Activated CD4-positive, alpha-beta T cell treated with anti-CD3 and anti-CD28 coated beads for 1 hour (primary cell): ENCODE data around the gene SRMS.
A peak's percentile ranks its signal among the peaks of the same experiment; 100 is the strongest.
"Not testable (repeated sequence)": the region's sequence is repeated elsewhere in the genome, so short reads cannot be mapped to it uniquely, and the experiment has no call there.

ENCODE experiments used
- DNase-seq: peaks from one replicate; pipeline ENCODE4 v3.0.0-alpha.2; 2020

SRMS gene

DNA sequence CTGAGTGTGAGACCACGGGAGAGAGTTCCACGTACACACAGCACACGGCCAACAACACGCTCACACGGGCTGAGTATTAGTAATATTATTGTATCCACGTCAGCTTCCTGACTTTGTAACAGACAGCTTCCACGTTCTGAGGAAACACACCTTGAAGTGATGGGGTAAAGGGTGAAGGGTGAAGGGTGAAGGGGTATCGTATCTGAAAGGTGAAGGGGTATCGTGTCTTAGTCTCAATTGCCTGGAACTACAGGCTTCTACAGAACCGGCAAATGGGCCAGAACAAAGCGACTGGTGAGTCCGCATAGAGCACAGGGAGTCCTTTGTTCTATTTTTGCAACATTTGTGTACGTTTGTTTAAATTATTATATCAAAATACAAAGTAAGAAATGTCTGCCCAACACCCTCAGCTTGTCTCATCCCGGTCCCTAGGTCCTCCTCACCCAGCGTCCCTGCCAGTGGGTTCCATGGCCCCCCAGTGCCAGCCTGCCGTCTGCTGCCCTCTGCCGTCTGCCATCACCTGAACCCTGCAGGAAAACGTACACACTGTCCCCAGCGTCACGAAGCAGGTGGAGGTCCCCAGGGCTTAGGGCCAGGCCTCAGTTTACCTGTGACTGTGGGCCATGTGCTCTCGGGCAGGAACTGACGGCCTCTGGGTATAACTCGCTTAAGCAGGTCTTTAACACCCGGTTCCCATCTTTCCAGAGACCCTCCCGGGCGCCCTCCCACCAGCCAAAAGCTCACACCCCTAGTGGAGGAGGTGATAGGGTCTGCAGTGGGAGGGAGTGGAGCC lies 30.9 kb upstream of the SRMS start:
- DNase-seq = no peak

DNA sequence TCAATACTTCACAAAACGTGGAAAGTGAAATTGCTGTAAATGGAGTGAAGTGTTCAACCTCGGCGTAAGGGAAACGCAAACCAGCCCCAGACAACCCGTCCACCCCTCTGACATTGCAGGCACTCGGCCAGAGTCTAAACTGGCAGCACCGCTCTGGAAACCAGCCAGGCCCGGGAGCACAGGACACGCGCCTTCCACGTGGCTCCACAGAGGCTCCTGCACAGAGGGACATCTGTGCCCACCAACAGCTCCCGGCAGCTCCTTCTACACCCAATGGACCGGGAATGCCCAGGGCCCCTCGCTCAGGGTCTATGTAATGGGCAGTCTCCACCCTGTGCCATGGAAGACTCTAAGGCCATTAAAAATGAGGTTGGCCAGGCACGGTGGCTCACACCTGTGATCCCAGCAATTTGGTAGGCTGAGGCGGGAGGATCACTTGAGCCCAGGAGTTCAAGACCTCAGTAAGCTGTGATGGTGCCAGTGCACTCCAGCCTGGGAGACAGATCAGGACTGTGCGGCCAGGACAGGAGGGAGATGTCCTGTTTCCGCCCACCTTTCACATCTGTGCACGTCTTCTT lies 29.9 kb upstream of the SRMS start:
- DNase-seq = no peak

DNA sequence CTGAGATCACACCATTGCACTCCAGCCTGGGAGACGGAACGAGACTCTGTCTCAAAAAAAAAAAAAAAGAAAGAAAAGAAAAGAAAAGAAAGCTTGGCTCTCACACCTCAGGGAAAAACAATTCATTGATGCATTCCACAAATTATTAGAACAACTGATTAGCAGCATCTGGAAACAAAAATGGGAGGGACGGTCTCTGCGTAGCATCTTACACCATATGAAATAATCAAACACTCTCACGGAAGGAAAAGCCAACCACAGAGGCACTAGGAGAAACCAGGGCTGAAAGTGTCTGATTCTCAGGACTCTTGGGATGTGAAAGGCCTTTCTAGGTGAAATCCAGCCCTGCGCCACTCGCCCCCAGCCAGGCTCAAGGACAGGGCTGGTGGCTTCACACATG lies 28.8 kb upstream of the SRMS start:
- DNase-seq = no peak

GRCh38 chr20:63574829-63575743 lies 27.5 kb upstream of the SRMS start:
- no peak for DNase-seq

DNA sequence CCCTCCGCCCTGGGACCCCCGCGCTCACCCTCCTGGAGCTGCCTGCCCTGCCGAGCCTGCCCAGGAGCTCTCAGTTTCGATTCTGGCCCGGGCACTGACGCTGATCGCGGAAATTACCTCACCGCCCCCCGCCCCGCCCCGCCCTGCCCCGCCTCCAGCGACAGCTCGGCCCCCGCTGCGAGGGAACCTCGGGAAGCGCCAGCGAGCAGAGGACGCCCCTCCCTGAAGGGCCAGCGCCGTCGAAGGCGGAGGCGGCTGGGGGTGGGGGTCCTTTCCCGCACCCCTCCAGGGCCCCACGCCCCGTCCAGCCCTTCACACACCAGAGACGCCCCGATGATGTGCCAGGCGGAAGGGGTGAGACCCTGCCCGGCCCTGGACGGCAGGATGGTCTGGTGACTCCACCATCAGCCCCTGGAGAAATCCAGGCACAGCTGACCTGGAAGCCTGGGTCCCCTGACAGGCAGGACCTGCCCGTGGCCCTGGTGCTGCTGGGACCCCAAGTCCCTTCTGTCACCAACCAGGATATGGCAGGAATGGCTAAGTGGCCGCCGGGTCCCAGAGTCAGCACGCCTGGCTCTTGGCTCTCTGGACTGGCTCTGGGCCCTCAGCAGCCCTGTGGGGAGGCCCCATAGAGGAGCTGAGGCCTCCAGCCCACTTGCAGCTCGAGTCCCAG lies 26.7 kb upstream of the SRMS start, which contains the start of gene HELZ2:
Gene HELZ2, minus strand, starts transcription at position 84 of the 673 bp plus-strand sequence. CDS start 1,854 bp downstream, outside the sequence.
- peak; percentile 77 for DNase-seq

DNA sequence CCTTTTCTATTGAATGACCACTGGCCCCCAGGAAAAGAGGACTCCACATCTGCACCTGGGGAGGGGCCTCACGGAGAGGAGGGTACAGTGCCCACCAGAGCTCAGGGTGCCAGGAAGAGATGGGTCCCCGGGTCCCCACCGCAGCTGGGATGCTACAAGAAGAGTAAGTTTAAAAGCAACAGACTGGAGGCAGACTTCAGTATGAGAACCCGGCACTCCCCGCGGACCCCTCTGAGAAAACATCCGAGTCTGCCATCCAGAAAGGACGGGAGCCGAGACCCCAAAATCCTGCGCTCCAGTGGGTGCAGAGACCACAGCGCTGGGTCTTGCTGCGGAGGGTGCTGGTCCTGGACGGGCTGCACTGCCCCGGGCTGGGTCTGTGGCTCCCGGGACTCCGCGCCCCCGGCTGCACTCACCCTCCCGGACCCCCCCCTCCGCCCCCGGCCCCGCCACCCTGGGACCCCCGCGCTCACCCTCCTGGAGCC lies 26.1 kb upstream of the SRMS start:
- no peak for DNase-seq

DNA sequence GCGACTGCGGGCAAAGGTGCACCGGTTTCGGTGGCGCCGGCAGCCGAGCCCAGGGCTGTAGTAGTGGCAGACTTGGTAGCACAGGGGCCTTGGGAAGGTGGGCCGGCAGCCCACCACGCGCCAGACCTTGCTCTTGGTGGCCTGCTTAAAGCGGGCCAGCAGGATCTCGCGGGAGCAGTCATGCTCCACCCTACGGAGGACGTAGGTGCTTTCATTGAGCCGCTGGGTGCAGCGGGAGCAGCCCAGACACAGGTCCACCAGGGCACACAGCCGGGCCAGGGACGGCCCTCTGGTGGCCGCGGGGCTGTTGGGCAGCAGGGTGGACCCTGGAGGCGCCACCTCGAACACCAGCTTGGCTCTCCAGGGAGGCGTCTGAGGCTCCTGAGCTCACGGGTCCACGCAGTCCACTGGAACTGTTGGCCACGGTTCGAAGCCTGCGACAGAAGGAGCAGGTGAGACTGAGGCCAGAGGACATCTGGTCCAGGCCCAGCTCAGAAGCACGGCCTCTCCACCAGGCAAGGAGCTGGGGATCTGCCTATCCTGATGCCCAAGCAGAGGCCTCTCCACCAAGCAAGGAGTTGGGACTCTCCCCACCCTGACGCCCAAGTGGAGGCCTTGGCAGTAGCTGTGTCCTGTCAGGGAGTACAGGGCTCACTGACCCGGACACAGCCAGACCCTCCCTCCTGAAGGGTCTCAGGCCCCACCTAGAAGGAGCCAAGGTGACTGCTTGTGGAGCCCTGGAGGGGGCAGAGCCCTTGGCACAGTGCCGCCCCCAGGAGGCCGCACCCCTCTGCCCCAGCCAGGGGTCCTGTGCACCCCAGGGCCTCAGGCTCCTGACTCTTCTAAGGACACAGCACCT lies 25.5 kb upstream of the SRMS start:
- DNase-seq = peak; percentile 15

- no peak for DNase-seq
These were observed 24.7 kb upstream of the SRMS start for GRCh38 chr20:63572071-63572787.

DNA sequence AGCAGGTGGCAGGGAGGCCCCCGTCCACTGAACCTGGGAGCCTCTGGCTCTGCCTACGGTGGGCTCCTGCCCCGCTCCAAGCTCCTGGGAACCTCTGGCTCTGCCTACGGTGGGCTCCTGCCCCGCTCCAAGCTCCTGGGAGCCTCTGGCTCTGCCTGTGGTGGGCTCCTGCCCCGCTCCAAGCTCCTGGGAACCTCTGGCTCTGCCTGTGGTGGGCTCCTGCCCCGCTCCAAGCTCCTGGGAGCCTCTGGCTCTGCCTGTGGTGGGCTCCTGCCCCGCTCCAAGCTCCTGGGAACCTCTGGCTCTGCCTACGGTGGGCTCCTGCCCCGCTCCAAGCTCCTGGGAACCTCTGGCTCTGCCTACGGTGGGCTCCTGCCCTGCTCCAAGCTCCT lies 23.5 kb upstream of the SRMS start:
- DNase-seq = not testable (repeated sequence)

GRCh38 chr20:63570281-63571086 lies 22.9 kb upstream of the SRMS start:
- DNase-seq = no peak

DNA sequence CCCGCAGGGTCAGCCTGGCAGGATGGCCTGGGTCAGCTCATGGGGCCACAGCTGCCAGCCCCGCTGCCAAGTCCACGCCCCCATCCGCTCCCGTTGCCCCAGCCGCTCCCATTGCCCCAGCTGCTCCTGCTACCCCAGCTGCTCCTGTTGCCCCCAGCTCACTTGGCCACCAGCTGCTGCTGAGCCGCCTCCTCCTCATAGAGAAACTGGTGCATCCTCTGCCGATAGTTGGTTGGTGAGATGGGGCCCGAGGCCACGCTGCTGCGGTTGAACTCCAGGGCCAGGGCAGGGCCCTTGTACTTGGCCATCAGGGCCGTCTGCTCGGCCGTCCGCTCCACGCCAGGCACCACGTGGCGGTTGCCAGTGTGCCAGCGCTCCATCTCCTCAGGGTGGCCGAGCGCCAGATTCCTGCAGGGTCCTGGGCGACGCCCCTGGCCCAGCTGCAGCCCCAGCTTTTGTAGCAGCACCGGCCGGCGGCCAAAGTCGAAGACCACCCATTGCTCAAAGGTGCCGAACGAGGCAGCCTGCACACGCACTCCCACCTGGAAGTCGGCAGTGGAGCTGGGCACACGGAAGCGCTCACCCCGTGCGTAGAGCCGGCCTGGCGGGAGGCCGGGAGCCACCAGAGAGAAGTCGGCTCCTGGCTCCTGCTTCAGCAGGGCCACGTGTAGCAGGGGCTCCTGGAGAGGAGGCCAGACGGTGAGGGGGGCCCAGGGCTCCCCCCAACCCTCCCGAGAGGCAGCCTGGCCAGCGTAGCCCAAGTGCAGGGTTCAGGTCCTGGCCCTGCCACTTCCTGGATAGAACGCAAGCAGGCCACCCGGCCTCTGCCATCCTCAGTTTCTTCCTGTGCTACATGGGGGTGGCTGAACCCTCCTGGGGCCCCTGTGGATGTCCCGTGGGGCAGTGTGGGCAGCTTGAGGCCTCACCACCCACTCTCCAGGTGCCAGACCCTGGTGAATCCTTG lies 21.7 kb upstream of the SRMS start:
- DNase-seq = no peak

DNA sequence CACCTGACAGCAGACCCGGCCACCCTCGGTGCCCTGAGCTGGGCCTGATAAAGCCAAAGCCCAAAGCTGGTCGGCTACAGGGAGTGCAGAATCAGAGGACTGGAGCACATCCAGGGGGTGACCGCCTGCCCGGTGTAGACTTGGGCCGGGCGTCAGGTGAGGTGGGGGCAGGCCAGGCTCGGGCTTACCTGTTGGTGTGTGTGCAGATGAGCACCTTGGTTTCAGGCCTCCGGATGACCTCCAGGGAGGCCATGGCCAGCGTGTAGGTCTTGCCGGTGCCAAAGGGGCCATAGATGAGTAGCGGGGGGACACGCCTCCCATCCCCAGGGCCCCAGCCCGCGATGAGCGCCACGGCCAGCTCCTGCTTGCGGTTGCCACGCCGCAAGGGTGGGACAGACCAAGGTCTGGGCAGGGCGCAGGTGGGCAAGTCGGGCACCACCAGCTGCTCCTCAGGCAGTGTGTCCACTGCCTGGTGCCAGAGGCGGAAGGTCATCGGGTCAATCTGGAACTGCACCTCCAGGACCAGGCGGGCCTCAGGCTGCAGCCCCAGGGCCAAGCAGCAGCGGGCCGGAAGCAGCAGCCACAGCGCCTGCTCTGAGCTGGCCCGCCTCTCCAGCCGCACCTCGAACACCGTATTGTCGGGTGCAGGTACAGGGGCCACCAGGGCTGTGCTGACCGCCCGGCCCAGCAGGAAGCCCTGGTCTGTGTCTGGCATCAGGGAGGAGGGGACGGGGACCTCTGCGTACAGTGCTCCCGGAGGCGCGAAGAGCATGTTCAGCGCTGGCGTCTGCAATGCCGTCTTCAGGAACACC lies 20.8 kb upstream of the SRMS start:
- no peak for DNase-seq

DNA sequence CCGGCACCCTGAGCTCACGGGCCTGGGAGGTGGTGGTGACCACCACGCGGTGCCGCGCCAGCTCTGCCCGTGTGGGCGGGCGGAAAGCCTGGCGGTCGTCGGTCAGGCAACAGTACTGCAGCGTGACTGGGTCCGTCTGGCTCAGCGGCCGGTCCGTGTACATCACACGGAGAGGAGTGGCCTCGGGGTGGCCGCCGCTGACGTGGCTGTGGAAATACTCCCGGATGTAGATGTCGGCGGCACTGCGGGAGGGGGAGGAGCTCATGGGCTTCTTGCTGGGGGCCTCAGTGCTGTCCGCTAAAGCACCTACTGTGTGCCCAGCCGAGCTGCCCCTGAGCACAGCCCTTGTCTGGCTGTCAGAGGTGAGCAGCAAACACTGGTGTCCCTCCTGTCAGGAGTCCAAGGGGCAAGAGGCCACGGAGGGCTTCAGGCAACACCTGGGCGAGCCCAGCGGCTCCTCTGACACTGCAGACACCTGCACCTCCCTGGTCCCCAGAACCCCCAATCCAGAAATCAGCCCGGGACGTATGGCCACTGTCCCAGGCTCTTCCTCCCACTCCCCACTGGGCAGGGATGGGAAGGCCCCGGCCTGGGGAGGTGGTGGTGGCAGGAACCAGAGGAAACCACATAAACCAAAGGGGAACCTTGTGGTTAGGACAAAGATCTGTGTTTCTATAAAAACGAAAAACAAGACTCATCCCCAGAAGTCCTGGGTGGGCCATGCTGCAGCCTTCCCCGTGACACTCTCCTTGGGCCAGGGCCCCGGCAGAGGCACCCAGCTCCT lies 20.0 kb upstream of the SRMS start:
- no peak for DNase-seq

- DNase-seq = no peak
These were observed 19.5 kb upstream of the SRMS start for GRCh38 chr20:63567136-63567385.

DNA sequence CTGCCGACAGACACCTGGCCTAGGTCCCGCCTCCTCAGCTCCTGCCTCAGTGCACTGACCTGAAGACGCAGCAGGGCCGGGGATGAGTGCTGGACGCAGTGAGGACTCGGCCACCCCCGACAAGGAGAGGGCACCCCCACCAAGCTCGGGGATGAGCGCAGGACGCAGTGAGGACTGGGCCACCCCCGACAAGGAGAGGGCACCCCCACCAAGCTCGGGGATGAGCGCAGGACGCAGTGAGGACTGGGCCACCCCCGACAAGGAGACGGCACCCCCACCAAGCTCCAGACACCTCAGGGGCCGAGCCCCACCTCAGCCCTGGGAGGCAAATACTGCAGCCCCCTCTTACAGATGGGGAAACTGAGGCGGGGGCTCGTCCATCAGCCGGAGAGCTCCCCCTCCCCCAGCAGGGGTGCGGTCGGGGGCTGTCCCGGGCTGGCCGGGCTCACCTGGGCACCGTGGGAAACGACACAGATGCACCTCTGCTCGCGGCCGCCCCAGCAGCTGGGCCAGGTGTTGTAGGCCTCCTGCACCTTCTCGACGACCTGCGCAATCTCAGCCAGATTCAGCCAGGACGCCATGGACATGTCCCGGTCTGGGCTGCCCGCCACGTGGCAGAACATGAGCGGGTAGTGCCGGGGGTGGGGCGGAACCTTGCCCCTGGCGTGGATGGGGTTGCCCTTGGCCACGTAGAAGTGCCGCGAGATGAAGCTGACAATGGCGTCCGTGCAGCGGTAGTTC lies 19.0 kb upstream of the SRMS start:
- no peak for DNase-seq

- no peak for DNase-seq
These were observed 18.3 kb upstream of the SRMS start for GRCh38 chr20:63565699-63566335.
